HepG2 (cell line): ENCODE data around the gene PTH2. TPM values are rescaled to one million over a fixed set of nuclear protein-coding genes. Genes with fewer than 3 reads are reported as not detected.
A peak's percentile ranks its signal among the peaks of the same experiment; 100 is the strongest.

Experiments used
- ARID5B ChIP-seq: IDR thresholded peaks from 2 replicates; pipeline ENCODE4 v1.4.0; 2020; ENCODE audit warnings: mild to moderate bottlenecking, missing genetic modification reagents
- ATF7 ChIP-seq, 2 experiments: fragments of 450-650 bp in 1 of 2; sonication (generic) in 1 of 2; formaldehyde crosslinking in 1 of 2; IDR thresholded peaks; 2 replicates each; pipeline versions ENCODE4 v1.4.0 to v1.6.1; 2016 to 2020; ENCODE audit warnings: antibody characterized with exemption in 1 of 2, mild to moderate bottlenecking in 1 of 2, missing genetic modification reagents in 1 of 2
- HINFP ChIP-seq: sonication (generic); formaldehyde crosslinking; IDR thresholded peaks from 2 replicates; pipeline ENCODE4 v1.4.0; 2020; ENCODE audit warnings: low read depth, mild to moderate bottlenecking, missing genetic modification reagents
- IRF2 ChIP-seq: IDR thresholded peaks from 2 replicates; pipeline ENCODE4 v1.6.1; 2018; ENCODE audit warnings: missing genetic modification reagents, missing compliant biosample characterization
- KDM5B ChIP-seq: sonication (generic); formaldehyde crosslinking; IDR thresholded peaks from 2 replicates; pipeline ENCODE4 v1.4.0; 2020; ENCODE audit warnings: missing genetic modification reagents, mild to moderate bottlenecking, borderline replicate concordance
- KLF15 ChIP-seq: sonication (generic); formaldehyde crosslinking; IDR thresholded peaks from 2 replicates; pipeline ENCODE4 v1.8.1; 2023; ENCODE audit warnings: borderline replicate concordance, mild to moderate bottlenecking, inconsistent platforms, missing genetic modification reagents, mixed read lengths
- NCOA1 ChIP-seq: sonication (generic); formaldehyde crosslinking; IDR thresholded peaks from 2 replicates; pipeline ENCODE4 v1.9.0; 2021; ENCODE audit warnings: missing genetic modification reagents
- NCOA5 ChIP-seq: sonication (generic); formaldehyde crosslinking; IDR thresholded peaks from 2 replicates; pipeline ENCODE4 v1.4.0; 2020; ENCODE audit warnings: missing genetic modification reagents
- POGZ ChIP-seq: sonication (generic); formaldehyde crosslinking; IDR thresholded peaks from 2 replicates; pipeline ENCODE4 v1.4.0; 2020; ENCODE audit warnings: mild to moderate bottlenecking, missing genetic modification reagents
- POLR2G ChIP-seq: fragments of 200-400 bp; formaldehyde crosslinking; IDR thresholded peaks from 2 replicates; pipeline ENCODE4 v1.6.1; 2018; ENCODE audit warnings: mild to moderate bottlenecking, low read depth, low read length, moderate library complexity
- SIX4 ChIP-seq: sonication (generic); formaldehyde crosslinking; IDR thresholded peaks from 2 replicates; pipeline ENCODE4 v1.4.0; 2020; ENCODE audit warnings: missing genetic modification reagents
- TARDBP ChIP-seq: sonication (generic); formaldehyde crosslinking; IDR thresholded peaks from 2 replicates; pipeline ENCODE4 v1.8.0; 2022; ENCODE audit warnings: mild to moderate bottlenecking, missing genetic modification reagents
- ZNF207 ChIP-seq: fragments of 450-650 bp; IDR thresholded peaks from 2 replicates; pipeline ENCODE4 v1.6.1; 2016; ENCODE audit warnings: antibody characterized with exemption, borderline replicate concordance
- ZNF280B ChIP-seq: sonication (generic); formaldehyde crosslinking; IDR thresholded peaks from 2 replicates; pipeline ENCODE4 v1.5.0; 2020; ENCODE audit warnings: missing genetic modification reagents, mild to moderate bottlenecking, borderline replicate concordance
- ZNF282 ChIP-seq: fragments of 450-650 bp; IDR thresholded peaks from 2 replicates; pipeline ENCODE4 v1.6.1; 2018; ENCODE audit not compliant: partially characterized antibody
- ZNF317 ChIP-seq: sonication (generic); formaldehyde crosslinking; IDR thresholded peaks from 2 replicates; pipeline ENCODE4 v1.5.0; 2020; ENCODE audit warnings: mild to moderate bottlenecking, missing genetic modification reagents
- ZNF33A ChIP-seq: sonication (generic); formaldehyde crosslinking; IDR thresholded peaks from 2 replicates; pipeline ENCODE4 v1.5.1; 2020; ENCODE audit warnings: missing genetic modification reagents, mild to moderate bottlenecking, moderate library complexity, borderline replicate concordance
- ZNF513 ChIP-seq: sonication (generic); formaldehyde crosslinking; conservative IDR thresholded peaks from 2 replicates; pipeline ENCODE4 v1.5.0; 2020; ENCODE audit warnings: missing genetic modification reagents
- ZNF788 ChIP-seq: sonication (generic); formaldehyde crosslinking; IDR thresholded peaks from 2 replicates; pipeline ENCODE4 v1.5.0; 2020; ENCODE audit warnings: mild to moderate bottlenecking, missing genetic modification reagents, borderline replicate concordance
- polyA plus RNA-seq, 8 experiments: library from polyadenylated mRNA; depleted of rRNA in 3 of 8; stranded (reverse) in 7 of 8; unstranded in 1 of 8; fragments of >200 nt; fragmentation: Illumina TruSeq in 4 of 8; extraction: Trizol in 4 of 8; gene quantifications; 2 replicates each; pipeline versions ENCODE4 v1.2.1 to v1.2.3, GENCODE V29; 2011 to 2016; ENCODE audit warnings: low read depth in 4 of 8, missing spikeins in 1 of 8, mixed read lengths in 1 of 8; ENCODE audit not compliant: insufficient read depth in 1 of 8
- total RNA-seq, 5 experiments: library from RNA; depleted of rRNA; stranded (reverse); fragments of >200 nt; fragmentation: Illumina TruSeq; extraction: Trizol; gene quantifications; 2 replicates each; pipeline ENCODE4 v1.2.3, GENCODE V29; 2016; ENCODE audit warnings: low read depth in 1 of 5

The PTH2 gene
- total and polyA plus RNA-seq, 2 of the 13 experiments (the other 11 are each of a cell fraction or from before 2014, with no cell fraction given), result not detected

- TF ChIP-seq SIX4 (CRISPR knock-in tag) (no peak), TARDBP (CRISPR knock-in tag) (no peak), ARID5B (CRISPR knock-in tag) (no peak), ATF7 (IDR thresholded peaks at IDR 0.05) (no peak), ATF7 (CRISPR knock-in tag; IDR thresholded peaks at IDR 0.05) (0 out of 2 replicates have a peak, but pooled peaks have one; percentile 33), KDM5B (CRISPR knock-in tag) (peak; percentile 65; the same call in 1 of the 2 replicates), NCOA5 (CRISPR knock-in tag) (no peak), POGZ (CRISPR knock-in tag) (peak; percentile 25; the same call in 1 of the 2 replicates), ZNF317 (CRISPR knock-in tag) (peak; percentile 59; the same call in 1 of the 2 replicates), ZNF280B (CRISPR knock-in tag) (no peak), KLF15 (no peak), ZNF33A (CRISPR knock-in tag) (0 out of 2 replicates have a peak, but pooled peaks have one; percentile 53), ZNF282 (no peak), IRF2 (CRISPR knock-in tag) (peak; percentile 94), ZNF207 (no peak), HINFP (CRISPR knock-in tag) (peak; percentile 51; the same call in 1 of the 2 replicates), ZNF788 (CRISPR knock-in tag) (peak; percentile 86; the same call in 1 of the 2 replicates), NCOA1 (CRISPR knock-in tag) (no peak), ZNF513 (CRISPR knock-in tag) (0 out of 2 replicates have a peak, but pooled peaks have one; percentile 45), POLR2G (peak; percentile 62)
These were observed 20.3 kb upstream of the PTH2 start (continued) for GRCh38 chr19:49443366-49444099.
